GM18526 (cell line): ENCODE results near the gene CDK19.

Experiments
- POLR2A ChIP-seq: IDR thresholded peaks from 3 replicates; pipeline ENCODE4 v1.6.1; 2011; ENCODE audit not compliant: insufficient read length; ENCODE audit errors: extremely low read depth

Gene CDK19

DNA sequence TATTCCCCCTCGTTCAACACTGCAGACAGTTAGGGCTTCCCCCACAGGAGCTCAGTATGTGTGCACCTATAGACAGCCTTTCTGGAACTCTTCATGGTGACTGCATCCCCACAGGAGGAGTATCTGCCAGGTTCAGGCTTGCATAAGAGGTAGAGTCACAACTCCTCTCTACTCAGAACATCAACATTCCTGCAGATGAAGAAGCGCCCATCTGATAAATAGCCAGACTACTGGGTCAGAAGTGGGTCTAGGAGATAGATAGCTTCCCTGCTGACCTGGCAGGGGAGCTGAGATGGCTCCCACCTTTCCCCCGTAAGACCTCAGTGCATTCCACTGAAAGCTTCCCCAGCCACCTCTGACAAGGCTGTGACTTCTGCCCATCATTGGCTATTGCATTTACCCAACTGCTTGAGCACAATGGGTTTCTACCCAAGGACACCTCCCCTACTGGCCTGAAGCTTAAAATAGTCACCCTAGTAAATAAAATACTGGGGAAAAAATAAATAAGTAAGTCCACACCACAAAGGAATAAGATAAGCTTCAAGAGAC is 125.1 kb downstream of the CDK19 start:
- TF ChIP-seq POLR2A: no peak

DNA sequence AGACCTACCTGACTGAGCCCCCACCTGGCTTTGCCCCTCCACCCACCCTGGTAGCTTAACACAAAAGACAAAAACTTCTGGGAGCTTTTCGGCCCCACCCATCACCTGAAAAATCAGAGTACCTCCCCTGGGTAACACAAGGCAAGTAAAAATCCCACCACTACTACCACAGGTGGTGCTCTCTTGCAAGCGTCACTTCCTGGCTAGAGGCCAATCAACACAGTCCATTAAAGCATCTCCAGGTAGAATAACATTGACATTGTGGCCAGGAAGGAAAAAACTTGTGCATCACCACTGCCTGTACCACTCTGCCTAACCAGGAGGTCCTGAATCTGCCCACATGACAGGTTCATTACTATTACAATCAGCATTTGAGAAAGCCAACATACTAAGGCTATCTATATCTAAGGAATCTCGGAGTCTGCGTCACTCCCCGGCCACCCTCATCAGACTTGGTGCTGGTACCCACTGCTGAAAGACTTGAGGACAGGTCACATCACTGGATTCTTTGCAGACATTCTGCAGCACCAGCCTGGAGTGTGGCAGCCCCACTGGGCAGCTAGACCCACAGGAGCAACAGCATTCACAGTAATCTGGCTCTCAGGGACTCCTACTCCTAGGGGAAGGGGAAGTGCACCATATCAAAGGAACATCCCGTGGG is 125.9 kb downstream of the CDK19 start:
- TF ChIP-seq POLR2A: no peak

DNA sequence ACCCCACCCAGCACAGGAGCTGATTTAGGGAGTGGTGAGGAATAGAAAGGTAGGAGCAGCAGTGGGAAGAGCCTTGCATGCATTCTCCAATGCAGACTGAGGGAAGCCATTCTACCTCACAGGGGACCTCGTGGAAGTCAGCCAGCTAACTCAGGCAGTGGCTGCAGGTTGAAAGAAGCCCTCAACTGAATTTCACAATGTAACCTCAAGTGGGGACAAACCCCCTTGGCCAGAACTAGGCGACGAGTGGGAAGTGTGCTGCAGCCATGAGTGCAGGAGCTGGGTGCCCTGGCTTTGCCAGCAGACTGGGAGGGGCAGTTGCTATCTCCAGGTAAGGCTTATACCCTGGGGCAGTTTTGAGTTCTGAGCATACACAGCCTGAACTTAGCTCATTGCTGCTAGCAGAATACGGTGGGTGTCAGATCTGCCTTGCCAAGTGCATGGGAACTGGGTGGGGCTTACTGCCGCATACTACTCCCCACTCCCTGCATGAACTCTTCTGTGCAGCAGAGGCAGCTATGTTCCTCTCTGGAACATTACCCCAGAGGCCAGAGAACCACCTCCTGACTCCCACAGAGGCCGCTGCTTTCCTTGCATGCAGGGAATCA is 126.5 kb downstream of the CDK19 start:
- TF ChIP-seq POLR2A: no peak

DNA sequence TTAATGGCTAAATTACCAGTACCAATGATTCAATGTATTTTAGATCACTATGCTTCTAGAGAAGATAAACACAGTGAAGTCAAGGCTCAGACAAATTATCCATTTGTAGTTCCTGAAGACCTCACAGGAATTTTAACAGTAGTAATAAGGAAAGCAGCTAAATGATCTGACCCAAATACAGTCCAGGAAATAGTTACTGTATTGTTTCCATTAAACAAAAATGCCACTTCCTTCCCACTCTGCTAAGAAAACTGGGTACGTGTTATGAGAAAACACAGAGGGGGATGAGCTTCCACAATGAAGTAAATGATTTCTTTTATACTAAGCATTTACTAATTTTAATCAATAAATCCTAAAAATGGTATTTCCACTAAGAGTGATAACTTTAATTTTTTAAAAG is 127.9 kb downstream of the CDK19 start:
- TF ChIP-seq POLR2A: no peak

DNA sequence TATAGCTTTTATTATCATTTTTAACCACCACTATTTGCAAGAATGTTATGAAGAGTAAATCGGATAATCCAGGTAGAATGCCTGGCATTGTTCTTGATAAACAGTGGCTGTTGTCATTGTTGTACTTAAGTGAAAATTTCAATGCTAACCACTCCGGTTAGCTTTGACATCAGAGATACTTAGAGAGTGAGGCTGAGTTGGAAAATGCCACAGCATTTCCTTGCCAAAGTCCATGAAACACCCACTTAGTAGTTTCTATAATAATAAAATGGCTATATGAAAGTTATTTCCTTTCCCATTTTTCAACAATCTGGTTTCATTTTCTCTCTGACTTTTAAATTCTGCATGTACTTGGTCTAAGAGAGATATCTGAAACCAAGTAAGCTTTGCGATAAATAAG is 132.0 kb downstream of the CDK19 start:
- TF ChIP-seq POLR2A: no peak

DNA sequence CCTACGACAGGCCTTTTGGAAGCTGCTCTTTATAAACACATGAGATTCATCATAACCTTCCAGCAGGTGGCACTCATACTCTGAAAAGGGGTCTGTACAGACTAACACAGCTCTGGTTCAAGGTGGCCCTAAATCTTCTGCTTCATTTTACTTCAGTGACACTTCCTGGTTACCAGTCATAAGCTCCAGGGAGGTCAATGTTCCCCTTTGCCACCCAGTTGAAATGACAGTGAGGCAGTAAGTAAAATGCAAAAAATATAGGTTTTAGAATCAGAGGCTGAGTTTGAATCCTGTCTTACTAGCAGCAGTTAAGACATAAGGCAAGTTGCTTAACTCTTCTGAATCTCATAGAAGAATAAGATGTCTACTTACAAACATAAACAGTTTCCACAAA is 132.8 kb downstream of the CDK19 start:
- no peak for TF ChIP-seq POLR2A

DNA sequence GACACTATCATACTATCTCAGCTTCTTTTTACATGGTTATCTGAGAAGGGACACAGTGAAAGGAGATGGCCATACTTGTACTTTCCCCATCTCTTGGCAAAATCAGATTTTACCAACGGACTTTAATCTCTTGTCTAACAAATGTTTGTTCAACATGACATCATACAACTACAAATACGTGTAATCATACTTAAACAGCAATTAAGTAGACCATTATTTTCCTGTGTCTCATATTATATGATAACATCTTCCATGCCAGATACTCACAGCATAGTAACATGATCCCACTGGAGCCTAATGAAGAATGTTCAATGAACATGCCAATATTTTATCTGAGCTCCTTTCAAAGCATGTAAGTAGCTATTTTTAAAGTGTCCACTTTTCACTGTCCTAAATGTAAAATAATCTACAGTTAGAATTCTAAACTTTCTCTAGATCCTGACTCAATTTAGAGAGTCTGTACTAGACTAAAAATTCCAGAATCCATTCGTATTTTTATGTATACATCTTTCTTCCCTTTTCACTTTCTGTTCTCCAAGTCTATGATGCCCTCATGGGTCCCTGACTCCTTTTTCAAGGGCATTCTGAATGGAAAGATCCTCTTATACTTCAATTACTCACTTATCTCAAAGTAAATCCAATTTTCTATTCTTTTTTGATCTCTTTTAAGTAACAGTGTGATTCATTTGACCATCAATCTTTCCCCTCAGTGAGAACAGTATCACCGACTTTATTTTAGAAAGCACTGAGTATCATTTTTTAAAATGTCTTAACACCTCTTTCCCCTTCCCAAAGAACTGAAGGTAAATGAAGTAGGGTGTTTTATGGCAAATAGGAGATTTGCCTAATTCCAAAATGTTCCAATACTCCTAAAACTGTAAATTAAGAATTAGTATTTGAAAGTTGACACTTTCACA is 133.5 kb downstream of the CDK19 start:
- no peak for TF ChIP-seq POLR2A

DNA sequence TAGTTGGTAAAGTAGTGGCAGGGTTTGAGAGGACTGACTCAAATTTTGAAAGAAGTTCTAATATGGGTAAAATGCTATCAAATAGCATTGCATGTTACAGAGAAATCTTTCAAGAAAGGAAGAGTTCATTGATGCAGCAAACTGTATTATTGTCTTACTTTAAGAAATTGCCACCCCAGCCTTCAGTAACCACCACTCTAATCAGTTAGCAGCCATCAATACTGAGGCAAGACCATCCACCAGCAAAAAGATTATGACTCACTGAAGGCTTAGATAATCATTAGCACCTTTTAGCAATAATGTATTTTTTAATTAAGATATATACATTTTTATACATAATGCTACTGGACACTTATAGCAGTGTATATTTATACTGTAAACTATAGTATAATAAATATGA is 138.9 kb downstream of the CDK19 start:
- TF ChIP-seq POLR2A: no peak

DNA sequence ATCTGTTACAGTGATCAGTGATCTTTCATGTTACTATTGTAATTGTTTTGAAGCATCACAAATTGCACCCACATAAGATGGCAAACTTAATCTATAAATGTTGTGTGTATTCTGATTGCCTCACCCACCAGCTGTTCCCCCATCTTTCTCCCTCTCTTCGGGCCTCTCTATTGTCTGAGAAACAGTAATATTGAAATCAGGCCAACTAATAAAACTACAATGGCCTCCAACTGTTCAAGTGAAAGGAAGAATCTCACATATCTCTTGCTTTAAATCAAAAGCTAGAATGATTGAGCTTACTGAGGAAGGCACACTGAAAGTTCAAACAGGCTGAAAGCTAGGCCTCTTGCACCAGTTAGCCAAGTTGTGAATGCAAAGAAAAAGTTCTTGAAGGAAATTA is 141.2 kb downstream of the CDK19 start:
- no peak for TF ChIP-seq POLR2A

DNA sequence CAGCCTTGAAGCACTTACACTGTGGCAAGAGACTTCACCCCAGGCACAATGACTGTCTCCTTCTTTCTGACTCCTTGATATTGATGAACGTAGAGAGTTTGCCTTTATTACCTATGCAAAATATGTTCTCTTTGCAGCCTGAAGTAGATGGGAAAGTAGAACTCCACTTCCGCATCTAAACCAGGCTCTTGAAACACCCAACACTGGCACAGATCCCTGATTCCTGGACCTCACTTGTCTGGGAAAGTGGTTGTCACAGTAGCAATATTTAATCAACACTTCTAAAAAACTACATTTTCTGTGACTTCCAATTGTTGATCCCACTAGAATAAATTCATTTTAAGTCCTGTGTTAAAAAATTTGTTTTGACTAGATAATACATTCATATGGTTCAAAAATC is 143.1 kb downstream of the CDK19 start:
- TF ChIP-seq POLR2A: no peak

DNA sequence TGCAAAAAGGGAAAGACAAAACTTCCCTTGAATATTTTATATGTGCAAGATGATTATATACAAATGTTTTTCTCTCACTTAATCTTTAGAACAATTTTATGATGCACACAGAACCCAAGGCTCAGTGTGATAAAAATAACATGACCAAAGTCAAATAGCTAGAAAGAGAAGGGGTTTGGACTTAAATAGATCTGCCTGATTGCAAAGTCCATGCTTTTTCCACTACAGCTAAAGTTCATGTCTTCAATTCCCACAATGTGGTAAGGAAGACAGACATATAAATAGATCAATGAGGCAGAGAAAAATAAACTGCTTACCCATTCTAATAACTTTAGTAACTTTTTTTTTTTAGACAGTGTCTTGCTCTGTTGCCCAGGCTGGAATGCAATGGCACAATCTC is 143.8 kb downstream of the CDK19 start:
- no peak for TF ChIP-seq POLR2A

DNA sequence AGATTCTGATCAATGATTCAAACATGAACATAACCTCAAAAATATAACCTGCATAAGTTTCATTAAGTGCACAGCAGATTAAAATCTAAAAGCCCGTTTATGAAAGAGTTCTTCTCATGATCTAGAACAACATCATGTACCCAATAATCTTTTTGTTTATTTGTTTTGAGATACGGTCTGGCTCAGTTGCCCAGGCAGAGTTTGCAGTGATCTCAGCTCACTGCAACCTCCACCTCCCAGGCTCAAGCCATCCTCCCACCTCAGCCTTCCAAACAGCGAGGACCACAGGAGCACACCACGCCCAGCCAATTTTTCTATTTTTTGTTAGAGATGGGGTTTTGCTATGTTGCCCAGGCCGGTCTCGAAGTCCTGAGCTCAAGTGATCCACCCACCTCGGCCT is 149.7 kb downstream of the CDK19 start:
- no peak for TF ChIP-seq POLR2A

DNA sequence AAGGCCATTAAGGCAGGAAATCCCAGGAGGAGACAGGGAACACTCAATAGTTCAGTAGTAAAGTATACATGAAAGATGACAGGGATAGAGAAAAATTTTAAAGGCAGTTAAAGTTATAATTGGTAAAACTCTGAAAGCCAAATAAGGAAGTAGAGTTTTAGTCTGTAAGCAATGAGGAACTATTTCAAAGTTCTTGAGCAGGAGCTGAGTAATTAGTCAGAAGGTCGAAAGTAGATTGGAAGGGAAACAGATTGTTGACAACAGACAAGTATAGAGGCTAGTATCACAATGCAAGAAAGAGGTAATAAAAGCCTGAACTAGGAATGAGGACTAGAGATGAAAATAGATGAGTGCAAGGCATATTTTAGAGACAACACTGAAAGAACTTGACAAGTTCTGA is 150.3 kb downstream of the CDK19 start:
- no peak for TF ChIP-seq POLR2A

DNA sequence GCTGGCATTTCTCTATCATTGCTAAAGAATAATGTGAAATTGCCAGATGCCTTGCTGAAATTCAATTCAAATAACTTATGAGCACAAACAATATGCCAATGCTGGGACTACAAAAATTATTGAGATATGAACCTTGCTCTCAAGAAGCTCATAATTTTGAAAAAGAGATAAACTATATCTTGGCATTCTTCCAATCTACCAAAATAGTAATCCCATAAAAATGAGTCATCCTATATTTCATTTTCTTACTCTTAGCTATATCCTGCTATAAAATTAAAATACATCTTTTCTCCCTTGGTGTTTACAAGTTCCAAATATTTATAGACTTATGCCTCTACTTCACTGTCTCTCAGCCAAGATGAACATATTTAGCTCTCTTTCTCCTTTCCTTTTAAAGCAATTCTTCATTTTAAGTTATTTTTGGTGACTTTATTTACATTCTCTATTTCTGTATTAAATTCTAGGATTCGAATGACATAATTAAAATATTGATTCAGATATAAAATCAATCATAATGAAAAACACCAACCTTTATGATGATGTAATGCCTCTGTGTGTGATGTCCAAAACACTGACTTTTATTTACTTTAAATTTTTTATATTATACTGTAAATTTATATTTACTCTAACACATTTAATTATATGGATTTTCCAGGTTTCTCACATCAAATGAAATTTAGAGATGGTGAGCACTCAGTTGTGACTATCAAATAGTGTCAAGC is 152.6 kb downstream of the CDK19 start:
- TF ChIP-seq POLR2A: no peak

DNA sequence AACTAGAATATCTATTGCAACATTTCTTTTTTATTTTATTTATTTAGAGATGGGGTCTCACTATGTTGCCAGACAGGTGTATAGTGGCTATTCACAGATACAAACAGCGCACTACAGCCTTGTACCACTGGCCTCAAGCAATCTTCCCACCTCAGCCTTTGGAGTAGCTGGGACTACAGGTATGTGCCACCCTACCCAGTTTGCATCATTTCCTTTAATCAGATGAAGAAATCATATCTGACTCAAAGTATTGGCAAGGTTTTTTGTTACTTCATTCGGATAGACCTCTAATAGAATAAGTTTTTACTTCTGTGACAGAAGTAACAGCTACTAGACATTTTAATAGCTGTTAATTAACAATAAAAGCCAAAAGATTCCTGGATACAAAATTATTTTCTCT is 153.9 kb downstream of the CDK19 start:
- no peak for TF ChIP-seq POLR2A
